ENCODE measurements around the gene PRODH2. TPM values are rescaled to one million over a fixed set of nuclear protein-coding genes. Genes with fewer than 3 reads are reported as not detected.

PRODH2 gene
- polyA plus RNA-seq, 1 donor: 1.9 TPM

Other genes starting within 250 kb of the PRODH2 start
- not detected for gene ATP4A, start 249.2 kb downstream of the PRODH2 start, polyA plus RNA-seq
- gene PMIS2, start 226.7 kb downstream of the PRODH2 start, polyA plus RNA-seq: not detected
- 13.3 TPM for gene HAUS5, start 200.1 kb downstream of the PRODH2 start, polyA plus RNA-seq
- gene RBM42, start 183.8 kb downstream of the PRODH2 start, polyA plus RNA-seq: 56.9 TPM
- gene ETV2, start 171.1 kb downstream of the PRODH2 start, polyA plus RNA-seq: 1.5 TPM
- gene COX6B1, start 164.5 kb downstream of the PRODH2 start, polyA plus RNA-seq: 356 TPM
- 0.04 TPM for gene UPK1A, start 146.3 kb downstream of the PRODH2 start, polyA plus RNA-seq
- gene ZBTB32, start 108.3 kb downstream of the PRODH2 start, polyA plus RNA-seq: 0.51 TPM
- gene KMT2B, start 94.8 kb downstream of the PRODH2 start, polyA plus RNA-seq: 33.2 TPM
- 3.8 TPM for gene IGFLR1, start 70.4 kb downstream of the PRODH2 start, polyA plus RNA-seq
- gene U2AF1L4, start 67.4 kb downstream of the PRODH2 start, polyA plus RNA-seq: 31.2 TPM
- gene PSENEN, start 67.2 kb downstream of the PRODH2 start, polyA plus RNA-seq: 63.3 TPM
- 11.3 TPM for gene LIN37, start 64.3 kb downstream of the PRODH2 start, polyA plus RNA-seq
- 50.2 TPM for gene HSPB6, start 55.8 kb downstream of the PRODH2 start, polyA plus RNA-seq
- 16.3 TPM for gene PROSER3, start 54.7 kb downstream of the PRODH2 start, polyA plus RNA-seq
- gene ARHGAP33, start 37.3 kb downstream of the PRODH2 start, polyA plus RNA-seq: 22.2 TPM
- 3.2 TPM for gene NPHS1, start 39.7 kb upstream of the PRODH2 start, polyA plus RNA-seq
- gene KIRREL2, start 44.1 kb upstream of the PRODH2 start, polyA plus RNA-seq: 1.8 TPM
- gene APLP1, start 55.7 kb upstream of the PRODH2 start, polyA plus RNA-seq: 32.7 TPM
- gene NFKBID, start 87.7 kb upstream of the PRODH2 start, polyA plus RNA-seq: 7.7 TPM
- gene HCST, start 89.7 kb upstream of the PRODH2 start, polyA plus RNA-seq: 11.1 TPM
- gene TYROBP, start 95.5 kb upstream of the PRODH2 start, polyA plus RNA-seq: 41.8 TPM
- gene LRFN3, start 123.5 kb upstream of the PRODH2 start, polyA plus RNA-seq: 10.7 TPM
- gene SDHAF1, start 182.3 kb upstream of the PRODH2 start, polyA plus RNA-seq: 23.4 TPM
- 9.8 TPM for gene SYNE4, start 196.0 kb upstream of the PRODH2 start, polyA plus RNA-seq
- 13.8 TPM for gene ALKBH6, start 201.4 kb upstream of the PRODH2 start, polyA plus RNA-seq
- 21.5 TPM for gene CLIP3, start 220.0 kb upstream of the PRODH2 start, polyA plus RNA-seq
- 9.1 TPM for gene THAP8, start 241.4 kb upstream of the PRODH2 start, polyA plus RNA-seq
- 2.6 TPM for gene WDR62, start 242.1 kb upstream of the PRODH2 start, polyA plus RNA-seq

Data from large intestine (tissue), 1 donor.